ENCODE results near the gene HELLS. TPM values are rescaled to one million over a fixed set of nuclear protein-coding genes. Genes with fewer than 3 reads are reported as not detected.

HELLS gene
- polyA plus RNA-seq, 1 of the 3 experiments (the other 2 are of a cell fraction): 17.3 TPM

GRCh38 chr10:94644352-94644751 is 98.8 kb downstream of the HELLS start:
- Histone ChIP-seq H3K4me1 (ENCODE audit: control insufficient read depth in 1 of 2, insufficient read depth in 2 of 2, low read depth in 1 of 2, low read length in 1 of 2) (peaks cover 0 to 17% of the 10 kb centered on the region in 2 experiments; a peak in 2 of 4 replicates), H4K20me1 (ENCODE audit: insufficient read depth) (no peaks in the 10 kb centered on the region), H3K4me3 (ENCODE audit: low read depth in 2 of 2, low read length in 1 of 2) (no peak overlapping the region), H3K27ac (ENCODE audit: low read depth in 2 of 2, low read length in 1 of 2) (no peak overlapping the region), H3F3A (replicated peaks; ENCODE audit: insufficient read depth) (no peaks in the 10 kb centered on the region), H3K79me2 (ENCODE audit: insufficient read depth) (no peaks in the 10 kb centered on the region), H3K9me2 (no peaks in the 10 kb centered on the region), H3K9ac (no peak overlapping the region), H3K27me3 (ENCODE audit: insufficient read depth) (no peaks in the 10 kb centered on the region), H3K36me3 (replicated peaks in 1 of 2; ENCODE audit: control insufficient read depth in 1 of 2, insufficient read depth in 2 of 2, low read length in 1 of 2) (no peaks in the 10 kb centered on the region), H3K4me2 (no peak overlapping the region), H2AFZ (ENCODE audit: low read depth) (no peak overlapping the region), H3K9me3 (no peaks in the 10 kb centered on the region)
- 63% methylated on average over 1 of the region's 1 CpG for WGBS (ENCODE audit: low lambda C conversion rate)
- CTCF ChIA-PET: no interaction called here
- POLR2A ChIA-PET: no interaction called here
- no peak for DNase-seq
- TF ChIP-seq, protein P1, sequence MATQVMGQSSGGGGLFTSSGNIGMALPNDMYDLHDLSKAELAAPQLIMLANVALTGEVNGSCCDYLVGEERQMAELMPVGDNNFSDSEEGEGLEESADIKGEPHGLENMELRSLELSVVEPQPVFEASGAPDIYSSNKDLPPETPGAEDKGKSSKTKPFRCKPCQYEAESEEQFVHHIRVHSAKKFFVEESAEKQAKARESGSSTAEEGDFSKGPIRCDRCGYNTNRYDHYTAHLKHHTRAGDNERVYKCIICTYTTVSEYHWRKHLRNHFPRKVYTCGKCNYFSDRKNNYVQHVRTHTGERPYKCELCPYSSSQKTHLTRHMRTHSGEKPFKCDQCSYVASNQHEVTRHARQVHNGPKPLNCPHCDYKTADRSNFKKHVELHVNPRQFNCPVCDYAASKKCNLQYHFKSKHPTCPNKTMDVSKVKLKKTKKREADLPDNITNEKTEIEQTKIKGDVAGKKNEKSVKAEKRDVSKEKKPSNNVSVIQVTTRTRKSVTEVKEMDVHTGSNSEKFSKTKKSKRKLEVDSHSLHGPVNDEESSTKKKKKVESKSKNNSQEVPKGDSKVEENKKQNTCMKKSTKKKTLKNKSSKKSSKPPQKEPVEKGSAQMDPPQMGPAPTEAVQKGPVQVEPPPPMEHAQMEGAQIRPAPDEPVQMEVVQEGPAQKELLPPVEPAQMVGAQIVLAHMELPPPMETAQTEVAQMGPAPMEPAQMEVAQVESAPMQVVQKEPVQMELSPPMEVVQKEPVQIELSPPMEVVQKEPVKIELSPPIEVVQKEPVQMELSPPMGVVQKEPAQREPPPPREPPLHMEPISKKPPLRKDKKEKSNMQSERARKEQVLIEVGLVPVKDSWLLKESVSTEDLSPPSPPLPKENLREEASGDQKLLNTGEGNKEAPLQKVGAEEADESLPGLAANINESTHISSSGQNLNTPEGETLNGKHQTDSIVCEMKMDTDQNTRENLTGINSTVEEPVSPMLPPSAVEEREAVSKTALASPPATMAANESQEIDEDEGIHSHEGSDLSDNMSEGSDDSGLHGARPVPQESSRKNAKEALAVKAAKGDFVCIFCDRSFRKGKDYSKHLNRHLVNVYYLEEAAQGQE (IDR thresholded peaks at IDR 0.05; ENCODE audit: low read depth, low read length): no peak
- TF ChIP-seq SIN3A (IDR thresholded peaks at IDR 0.05; ENCODE audit: borderline replicate concordance, low read depth, low read length) (no peak), JUND (IDR thresholded peaks at IDR 0.05) (no peak), RFX5 (IDR thresholded peaks at IDR 0.05; ENCODE audit: low read length) (no peak), RCOR1 (IDR thresholded peaks at IDR 0.05; ENCODE audit: low read length) (no peak)
- TF ChIP-seq, protein P2, sequence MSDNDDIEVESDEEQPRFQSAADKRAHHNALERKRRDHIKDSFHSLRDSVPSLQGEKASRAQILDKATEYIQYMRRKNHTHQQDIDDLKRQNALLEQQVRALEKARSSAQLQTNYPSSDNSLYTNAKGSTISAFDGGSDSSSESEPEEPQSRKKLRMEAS (IDR thresholded peaks at IDR 0.05; ENCODE audit: low read depth): no peak

DNA sequence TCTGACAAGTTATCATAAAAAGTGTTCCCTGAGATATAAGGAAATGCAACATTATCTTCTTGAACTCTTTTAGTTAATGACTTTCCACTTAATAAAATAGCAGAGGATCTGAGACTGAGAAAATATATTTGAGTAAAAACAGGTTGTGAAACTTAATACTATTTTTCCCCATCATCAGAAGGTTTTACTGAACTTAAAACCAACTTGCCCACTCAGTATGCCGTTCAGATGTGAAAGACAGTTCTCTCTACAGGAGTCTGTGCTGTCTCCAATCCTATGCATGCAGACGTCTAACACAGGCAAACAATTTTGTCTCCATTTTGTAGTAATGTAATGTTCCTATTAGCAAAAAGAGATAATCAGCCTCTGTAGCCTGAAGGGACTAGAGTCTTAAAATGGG is 99.7 kb downstream of the HELLS start:
- peaks cover 0 to 13% of the 10 kb centered on the region in 2 experiments; a peak in 2 of 4 replicates for H3K4me1 ChIP-seq (ENCODE audit: control insufficient read depth in 1 of 2, insufficient read depth in 2 of 2, low read depth in 1 of 2, low read length in 1 of 2)
- no peak overlapping the region for H3K4me3 ChIP-seq (ENCODE audit: low read depth in 2 of 2, low read length in 1 of 2)
- no peaks in the 10 kb centered on the region for H3K36me3 ChIP-seq (replicated peaks in 1 of 2; ENCODE audit: control insufficient read depth in 1 of 2, insufficient read depth in 2 of 2, low read length in 1 of 2)
- H3K9ac ChIP-seq: no peak overlapping the region
- CTCF ChIA-PET: no interaction called here
- H4K20me1 ChIP-seq (ENCODE audit: insufficient read depth): no peaks in the 10 kb centered on the region
- no peak overlapping the region for H3K4me2 ChIP-seq
- no peak overlapping the region for H2AFZ ChIP-seq (ENCODE audit: low read depth)
- H3F3A ChIP-seq (replicated peaks; ENCODE audit: insufficient read depth): no peaks in the 10 kb centered on the region
- DNase-seq: peak; percentile 27
- H3K9me2 ChIP-seq: no peaks in the 10 kb centered on the region
- 21% methylated on average over 2 of the region's 2 CpGs for WGBS (ENCODE audit: low lambda C conversion rate)
- POLR2A ChIA-PET: no interaction called here
- no peak overlapping the region for H3K27ac ChIP-seq (ENCODE audit: low read depth in 2 of 2, low read length in 1 of 2)
- H3K79me2 ChIP-seq (ENCODE audit: insufficient read depth): no peaks in the 10 kb centered on the region
- H3K9me3 ChIP-seq: no peaks in the 10 kb centered on the region
- no peaks in the 10 kb centered on the region for H3K27me3 ChIP-seq (ENCODE audit: insufficient read depth)
- TF ChIP-seq, protein P3, sequence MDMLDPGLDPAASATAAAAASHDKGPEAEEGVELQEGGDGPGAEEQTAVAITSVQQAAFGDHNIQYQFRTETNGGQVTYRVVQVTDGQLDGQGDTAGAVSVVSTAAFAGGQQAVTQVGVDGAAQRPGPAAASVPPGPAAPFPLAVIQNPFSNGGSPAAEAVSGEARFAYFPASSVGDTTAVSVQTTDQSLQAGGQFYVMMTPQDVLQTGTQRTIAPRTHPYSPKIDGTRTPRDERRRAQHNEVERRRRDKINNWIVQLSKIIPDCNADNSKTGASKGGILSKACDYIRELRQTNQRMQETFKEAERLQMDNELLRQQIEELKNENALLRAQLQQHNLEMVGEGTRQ (IDR thresholded peaks at IDR 0.05; ENCODE audit: borderline replicate concordance, low read depth, low read length): no peak
- TF ChIP-seq CHD2 (IDR thresholded peaks at IDR 0.05; ENCODE audit: low read length, partially characterized antibody): no peak
- TF ChIP-seq, protein P1 (IDR thresholded peaks at IDR 0.05; ENCODE audit: low read depth, low read length): no peak
- TF ChIP-seq TCF12 (IDR thresholded peaks at IDR 0.05): no peak
- no peak for TF ChIP-seq IRF3 (IDR thresholded peaks at IDR 0.05; ENCODE audit: low read depth, low read length)
- no peak for TF ChIP-seq CTCF (IDR thresholded peaks at IDR 0.05)
- no peak for TF ChIP-seq USF1 (IDR thresholded peaks at IDR 0.05; ENCODE audit: borderline replicate concordance, low read depth)
- no peak for TF ChIP-seq GATA2 (CRISPR knock-in tag; IDR thresholded peaks at IDR 0.05)
- TF ChIP-seq RCOR1 (IDR thresholded peaks at IDR 0.05; ENCODE audit: low read length): no peak
- no peak for TF ChIP-seq POLR2AphosphoS5 (IDR thresholded peaks at IDR 0.05; ENCODE audit: low read depth, low read length)
- no peak for TF ChIP-seq SIN3A (IDR thresholded peaks at IDR 0.05; ENCODE audit: borderline replicate concordance, low read depth, low read length)
